ENCODE measurements around the gene IMMP2L. TPM values are rescaled to one million over a fixed set of nuclear protein-coding genes. Genes with fewer than 3 reads are reported as not detected.

The IMMP2L gene
- total and polyA plus RNA-seq, 2 of the 8 experiments (the other 6 are each of a cell fraction or from before 2014, with no cell fraction given): 2.3 to 10.1 TPM

- Histone ChIP-seq H4K5ac (ENCODE audit: insufficient read length, low read depth, low read length) (no peak overlapping the region), H2AFZ (ENCODE audit: low read length) (no peak overlapping the region), H4K20me1 (replicated peaks in 1 of 2; ENCODE audit: control insufficient read depth in 1 of 2, insufficient read depth in 2 of 2, low read length in 2 of 2) (no peaks in the 10 kb centered on the region), H3K18ac (ENCODE audit: extremely low read depth, low read length) (no peak overlapping the region), H2BK15ac (ENCODE audit: low read length) (no peak overlapping the region), H3K23me2 (ENCODE audit: low read depth, low read length) (no peaks in the 10 kb centered on the region), H3K27me3 (replicated peaks in 1 of 4; ENCODE audit: control insufficient read depth in 3 of 4, extremely low read depth in 1 of 4, insufficient read depth in 3 of 4, low read length in 3 of 4) (no peaks in the 10 kb centered on the region), H3K4me1 (replicated peaks in 1 of 4; ENCODE audit: control insufficient read depth in 3 of 4, insufficient read depth in 4 of 4, low read length in 3 of 4) (peaks cover 0 to 17% (median 7%) of the 10 kb centered on the region in 4 experiments; a peak in 6 of 7 replicates), H2BK20ac (ENCODE audit: low read length) (no peak overlapping the region), H3K23ac (ENCODE audit: insufficient read length) (no peak overlapping the region), H3K36me3 (ENCODE audit: control insufficient read depth in 2 of 4, insufficient read depth in 4 of 4, low read length in 3 of 4) (no peaks in the 10 kb centered on the region), H3K4ac (replicated peaks; ENCODE audit: insufficient read length, low read depth, low read length) (no peak overlapping the region), H2BK120ac (replicated peaks; ENCODE audit: low read depth, low read length) (peak overlapping the region; percentile 86), H4K8ac (ENCODE audit: extremely low read depth, insufficient read depth, low read length) (no peak overlapping the region), H2AK5ac (ENCODE audit: low read depth, low read length) (no peak overlapping the region), H3K79me1 (ENCODE audit: low read depth, low read length) (no peaks in the 10 kb centered on the region), H3K14ac (ENCODE audit: insufficient read length) (no peak overlapping the region), H3K56ac (replicated peaks; ENCODE audit: insufficient read length, low read depth, low read length) (no peak overlapping the region), H2BK5ac (ENCODE audit: low read depth, low read length) (no peak overlapping the region), H3K9ac (replicated peaks in 1 of 4; ENCODE audit: extremely low read depth in 1 of 4, low read depth in 3 of 4, low read length in 3 of 4) (no peak overlapping the region), H2BK12ac (ENCODE audit: low read depth, low read length) (no peak overlapping the region), H4K91ac (replicated peaks; ENCODE audit: insufficient read length, low read length) (no peak overlapping the region), H3K79me2 (ENCODE audit: control insufficient read depth in 1 of 2, insufficient read depth in 2 of 2, low read length in 2 of 2) (no peaks in the 10 kb centered on the region), H3K27ac (ENCODE audit: low read depth, low read length) (no peak overlapping the region), H3K4me3 (ENCODE audit: extremely low read depth in 1 of 4, insufficient read depth in 2 of 4, low read depth in 3 of 4, low read length in 4 of 4) (no peak overlapping the region), H3K4me2 (ENCODE audit: insufficient read depth in 1 of 2, low read depth in 2 of 2, low read length in 2 of 2) (no peak overlapping the region; a peak in 1 of 4 replicates), H3K9me3 (ENCODE audit: insufficient read depth in 2 of 2, low read depth in 1 of 2, low read length in 1 of 2) (no peaks in the 10 kb centered on the region)
- FAIRE-seq (no peak), DNase-seq (ENCODE audit: low read depth in 1 of 2, low spot score in 2 of 2) (no peak)
- WGBS, 2 experiments (ENCODE audit: extremely low coverage in 1 of 2, insufficient coverage in 1 of 2, insufficient read length in 1 of 2, insufficient replicate concordance in 2 of 2, low coverage in 1 of 2, low lambda C conversion rate in 2 of 2, missing lambda C conversion rate in 1 of 2): 80% methylated on average over 2 of the region's 2 CpGs; no CpG with 5 or more reads in 1 of the 2 experiments
- ChIA-PET CTCF (ENCODE audit: partially characterized antibody) (no interaction called here), POLR2A (ENCODE audit: partially characterized antibody) (no interaction called here)
- TF ChIP-seq CBX8 (IDR thresholded peaks at IDR 0.05; ENCODE audit: borderline replicate concordance, low read depth, low read length) (no peak), ATF3 (IDR thresholded peaks at IDR 0.05; ENCODE audit: insufficient read depth, low read depth, low read length) (no peak), CHD1 (IDR thresholded peaks at IDR 0.05; ENCODE audit: low read depth, low read length) (no peak), CEBPB (IDR thresholded peaks at IDR 0.05; ENCODE audit: low read depth, low read length) (no peak), POU5F1 (IDR thresholded peaks at IDR 0.05; ENCODE audit: low read depth, low read length) (no peak), TCF12 (IDR thresholded peaks at IDR 0.05; ENCODE audit: low read depth, low read length) (no peak), PHF8 (conservative IDR thresholded peaks at IDR 0.05; ENCODE audit: low read depth, low read length) (no peak)
Measured at GRCh38 chr7:111050875-111051416, 511.3 kb downstream of the IMMP2L start.

Data from H1 (cell line).